GM23338 (cell line): Measurements from ENCODE around the gene NELL2. TPM values are rescaled to one million over a fixed set of nuclear protein-coding genes. Genes with fewer than 3 reads are reported as not detected.

ENCODE experiments used
- ATAC-seq: fragments of 200-7000 bp; cut with Tn5 transposase; 3 replicates; pipeline ENCODE4 v1.9.1; 2020
- DNase-seq: peaks from one replicate; pipeline ENCODE4 v3.0.0-alpha.2; 2015; ENCODE audit warnings: low spot score
- H2AFZ ChIP-seq: fragments of 200-600 bp; sonication (generic); 2 replicates; pipeline ENCODE4 v1.8.0; 2016; ENCODE audit warnings: antibody characterized with exemption, mild to moderate bottlenecking, moderate library complexity
- H3F3A ChIP-seq: fragments of 200-600 bp; sonication (generic); replicated peaks from 2 replicates; pipeline ENCODE4 v1.8.0; 2017; ENCODE audit warnings: antibody characterized with exemption, mixed run types, low read depth
- H3K27ac ChIP-seq: fragments of 200-600 bp; sonication (generic); 2 replicates; pipeline ENCODE4 v1.6.1; 2016; ENCODE audit warnings: low read depth
- H3K27me3 ChIP-seq: fragments of 200-600 bp; sonication (generic); 2 replicates; pipeline ENCODE4 v1.8.0; 2016; ENCODE audit warnings: mild to moderate bottlenecking, mixed run types, moderate library complexity; ENCODE audit not compliant: insufficient read depth
- H3K36me3 ChIP-seq: fragments of 200-600 bp; sonication (generic); 2 replicates; pipeline ENCODE4 v1.8.0; 2016; ENCODE audit warnings: mild to moderate bottlenecking; ENCODE audit not compliant: insufficient read depth
- H3K4me1 ChIP-seq: fragments of 200-600 bp; sonication (generic); 2 replicates; pipeline ENCODE4 v1.8.0; 2016; ENCODE audit warnings: mild to moderate bottlenecking, moderate library complexity; ENCODE audit not compliant: insufficient read depth
- H3K4me2 ChIP-seq: fragments of 200-600 bp; sonication (generic); 2 replicates; pipeline ENCODE4 v1.7.1; 2017; ENCODE audit warnings: mixed run types
- H3K4me3 ChIP-seq: fragments of 200-600 bp; sonication (generic); 2 replicates; pipeline ENCODE4 v1.6.1; 2016; ENCODE audit warnings: mixed run types
- H3K79me2 ChIP-seq: fragments of 200-600 bp; sonication (generic); replicated peaks from 2 replicates; pipeline ENCODE4 v1.8.0; 2017; ENCODE audit warnings: mild to moderate bottlenecking; ENCODE audit not compliant: insufficient read depth
- H3K9me2 ChIP-seq: fragments of 200-600 bp; sonication (generic); 2 replicates; pipeline ENCODE4 v1.8.0; 2017; ENCODE audit not compliant: insufficient read depth
- H4K20me1 ChIP-seq: fragments of 200-600 bp; sonication (generic); replicated peaks from 2 replicates; pipeline ENCODE4 v1.8.0; 2017; ENCODE audit warnings: mild to moderate bottlenecking; ENCODE audit not compliant: insufficient read depth
- H3K27ac Mint-ChIP-seq: 2 replicates; pipeline ENCODE4 v1.8.0; 2020; ENCODE audit warnings: inconsistent platforms, mild to moderate bottlenecking, moderate library complexity, mixed read lengths
- H3K27me3 Mint-ChIP-seq: 3 replicates; pipeline ENCODE4 v1.8.0; 2022; ENCODE audit warnings: low read depth, mild to moderate bottlenecking, moderate library complexity, mixed read lengths, inconsistent platforms; ENCODE audit not compliant: insufficient read depth, poor library complexity
- H3K36me3 Mint-ChIP-seq: 3 replicates; pipeline ENCODE4 v1.8.0; 2021; ENCODE audit warnings: low read depth, mild to moderate bottlenecking, inconsistent platforms, moderate library complexity, mixed read lengths
- H3K4me1 Mint-ChIP-seq: 3 replicates; pipeline ENCODE4 v1.8.0; 2020; ENCODE audit warnings: mild to moderate bottlenecking, inconsistent platforms, mixed read lengths
- H3K4me3 Mint-ChIP-seq: 3 replicates; pipeline ENCODE4 v1.8.0; 2021; ENCODE audit warnings: moderate library complexity, mild to moderate bottlenecking, inconsistent platforms, mixed read lengths
- H3K9me3 Mint-ChIP-seq: 3 replicates; pipeline ENCODE4 v1.8.0; 2020; ENCODE audit warnings: moderate library complexity, mild to moderate bottlenecking, inconsistent platforms, mixed read lengths
- EZH2 ChIP-seq: fragments of 200-600 bp; sonication (generic); IDR thresholded peaks from one replicate; pipeline ENCODE4 v1.8.0; 2017; ENCODE audit warnings: antibody characterized with exemption, mild to moderate bottlenecking, low read depth; ENCODE audit not compliant: unreplicated experiment
- JUNB ChIP-seq: IDR thresholded peaks from one replicate; pipeline ENCODE4 v1.6.1; 2016; ENCODE audit warnings: antibody characterized with exemption; ENCODE audit not compliant: unreplicated experiment
- NANOG ChIP-seq: IDR thresholded peaks from 2 replicates; pipeline ENCODE4 v1.6.1; 2016; ENCODE audit warnings: antibody characterized with exemption, borderline replicate concordance
- POLR2AphosphoS5 ChIP-seq: IDR thresholded peaks from 2 replicates; pipeline ENCODE4 v1.6.1; 2016; ENCODE audit warnings: antibody characterized with exemption, low read depth
- STAT1 ChIP-seq: IDR thresholded peaks from one replicate; pipeline ENCODE4 v1.6.1; 2016; ENCODE audit warnings: antibody characterized with exemption; ENCODE audit not compliant: unreplicated experiment
- ZNF114 ChIP-seq: fragments of 250-450 bp; sonication (Bioruptor Pico); IDR thresholded peaks from 2 replicates; pipeline ENCODE4 v1.5.0; 2020; ENCODE audit warnings: mild to moderate bottlenecking, moderate library complexity
- ZNF331 ChIP-seq: fragments of 250-450 bp; sonication (Bioruptor Pico); IDR thresholded peaks from 2 replicates; pipeline ENCODE4 v1.5.0; 2020; ENCODE audit warnings: low read depth, mild to moderate bottlenecking, moderate library complexity
- polyA plus RNA-seq: library from polyadenylated mRNA; unstranded; fragments of >200 nt; fragmentation: Nextera tagmentation; extraction: Ambion mirVana; gene quantifications from 2 replicates; pipeline ENCODE4 v1.2.1, GENCODE V29; 2016
- total RNA-seq: library from RNA; depleted of rRNA; stranded (reverse); fragments of >200 nt; shearing (Covaris generic); gene quantifications from 2 replicates; pipeline ENCODE4 v1.2.3, GENCODE V29; 2014
- TF ChIP-seq, protein P1 (sequence below), 2 experiments: fragments of 200-600 bp in 1 of 2; sonication (generic) in 1 of 2; conservative IDR thresholded peaks; 2 replicates each; pipeline versions ENCODE4 v1.5.1 to v1.6.1; 2016 to 2017; ENCODE audit warnings: antibody characterized with exemption in 2 of 2, low read depth in 2 of 2, mild to moderate bottlenecking in 2 of 2, moderate library complexity in 1 of 2
- TF ChIP-seq, protein P2 (sequence below): fragments of 250-450 bp; sonication (Bioruptor Pico); IDR thresholded peaks from 2 replicates; pipeline ENCODE4 v1.5.0; 2020; ENCODE audit warnings: mild to moderate bottlenecking, moderate library complexity

Gene NELL2
- total and polyA plus RNA-seq, 2 experiments from 2014 or later = 25.1 to 99.5 TPM

DNA sequence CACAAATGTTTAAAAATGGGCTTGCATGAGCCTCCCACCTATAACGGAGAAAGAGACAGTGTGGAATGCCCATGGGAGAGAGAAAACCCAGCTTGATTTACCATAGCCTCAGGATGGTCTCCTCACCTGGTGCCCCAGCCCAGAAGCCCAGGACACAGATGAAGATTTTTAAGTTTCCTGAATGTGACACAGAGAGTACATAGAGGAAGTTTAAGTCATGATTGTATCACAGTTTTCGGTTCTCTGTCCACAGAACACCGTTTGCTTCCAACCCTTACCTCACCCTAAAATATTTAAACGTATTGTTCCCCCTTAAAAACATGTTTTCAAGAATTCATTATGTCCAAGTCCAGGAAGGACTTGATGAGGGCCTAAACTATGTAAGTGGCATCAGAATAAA lies 56.2 kb downstream of the NELL2 start (continued):
- TF ChIP-seq EZH2 (no peak), JUNB (no peak)

DNA sequence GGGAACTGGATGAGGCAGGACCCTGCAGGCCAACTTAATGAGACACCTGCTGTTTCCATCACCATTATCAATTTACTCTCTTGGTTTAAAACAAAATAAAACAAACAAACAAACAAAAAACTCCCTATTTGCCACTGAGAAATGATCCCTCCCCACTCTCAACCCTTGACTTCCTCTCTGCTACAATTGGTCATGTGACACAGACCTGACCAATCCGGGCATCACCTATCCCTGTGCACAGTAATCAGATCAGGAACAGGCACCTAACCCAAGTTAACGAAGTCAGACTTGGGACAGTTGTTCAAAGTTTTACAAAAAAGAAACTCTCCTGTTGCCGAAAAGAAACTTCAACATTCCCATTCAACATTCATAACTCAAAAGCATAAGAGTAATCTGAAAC lies 58.4 kb downstream of the NELL2 start:
- no peaks in the 10 kb centered on the region for H3K9me2 ChIP-seq

More for the DNA sequence above, 58.4 kb downstream of the NELL2 start:
- no peaks in the 10 kb centered on the region for H3K36me3 Mint-ChIP-seq
- H3K27me3 Mint-ChIP-seq = no peaks in the 10 kb centered on the region
- DNase-seq (no peak), ATAC-seq (no peak; the same call in 1 of the 3 replicates)
- H3K4me1 Mint-ChIP-seq = peaks cover 10% of the 10 kb centered on the region
- no peak overlapping the region for H3K4me2 ChIP-seq
- no peak for TF ChIP-seq JUNB
- TF ChIP-seq NANOG = no peak
- TF ChIP-seq ZNF114 (CRISPR knock-in tag) = no peak
- TF ChIP-seq, protein P1, sequence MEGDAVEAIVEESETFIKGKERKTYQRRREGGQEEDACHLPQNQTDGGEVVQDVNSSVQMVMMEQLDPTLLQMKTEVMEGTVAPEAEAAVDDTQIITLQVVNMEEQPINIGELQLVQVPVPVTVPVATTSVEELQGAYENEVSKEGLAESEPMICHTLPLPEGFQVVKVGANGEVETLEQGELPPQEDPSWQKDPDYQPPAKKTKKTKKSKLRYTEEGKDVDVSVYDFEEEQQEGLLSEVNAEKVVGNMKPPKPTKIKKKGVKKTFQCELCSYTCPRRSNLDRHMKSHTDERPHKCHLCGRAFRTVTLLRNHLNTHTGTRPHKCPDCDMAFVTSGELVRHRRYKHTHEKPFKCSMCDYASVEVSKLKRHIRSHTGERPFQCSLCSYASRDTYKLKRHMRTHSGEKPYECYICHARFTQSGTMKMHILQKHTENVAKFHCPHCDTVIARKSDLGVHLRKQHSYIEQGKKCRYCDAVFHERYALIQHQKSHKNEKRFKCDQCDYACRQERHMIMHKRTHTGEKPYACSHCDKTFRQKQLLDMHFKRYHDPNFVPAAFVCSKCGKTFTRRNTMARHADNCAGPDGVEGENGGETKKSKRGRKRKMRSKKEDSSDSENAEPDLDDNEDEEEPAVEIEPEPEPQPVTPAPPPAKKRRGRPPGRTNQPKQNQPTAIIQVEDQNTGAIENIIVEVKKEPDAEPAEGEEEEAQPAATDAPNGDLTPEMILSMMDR (conservative IDR thresholded peaks at IDR 0.05; ENCODE audit: low read depth in 2 of 2) = no peak
- no peak for TF ChIP-seq POLR2AphosphoS5
- no peak for TF ChIP-seq STAT1
- TF ChIP-seq, protein P2, sequence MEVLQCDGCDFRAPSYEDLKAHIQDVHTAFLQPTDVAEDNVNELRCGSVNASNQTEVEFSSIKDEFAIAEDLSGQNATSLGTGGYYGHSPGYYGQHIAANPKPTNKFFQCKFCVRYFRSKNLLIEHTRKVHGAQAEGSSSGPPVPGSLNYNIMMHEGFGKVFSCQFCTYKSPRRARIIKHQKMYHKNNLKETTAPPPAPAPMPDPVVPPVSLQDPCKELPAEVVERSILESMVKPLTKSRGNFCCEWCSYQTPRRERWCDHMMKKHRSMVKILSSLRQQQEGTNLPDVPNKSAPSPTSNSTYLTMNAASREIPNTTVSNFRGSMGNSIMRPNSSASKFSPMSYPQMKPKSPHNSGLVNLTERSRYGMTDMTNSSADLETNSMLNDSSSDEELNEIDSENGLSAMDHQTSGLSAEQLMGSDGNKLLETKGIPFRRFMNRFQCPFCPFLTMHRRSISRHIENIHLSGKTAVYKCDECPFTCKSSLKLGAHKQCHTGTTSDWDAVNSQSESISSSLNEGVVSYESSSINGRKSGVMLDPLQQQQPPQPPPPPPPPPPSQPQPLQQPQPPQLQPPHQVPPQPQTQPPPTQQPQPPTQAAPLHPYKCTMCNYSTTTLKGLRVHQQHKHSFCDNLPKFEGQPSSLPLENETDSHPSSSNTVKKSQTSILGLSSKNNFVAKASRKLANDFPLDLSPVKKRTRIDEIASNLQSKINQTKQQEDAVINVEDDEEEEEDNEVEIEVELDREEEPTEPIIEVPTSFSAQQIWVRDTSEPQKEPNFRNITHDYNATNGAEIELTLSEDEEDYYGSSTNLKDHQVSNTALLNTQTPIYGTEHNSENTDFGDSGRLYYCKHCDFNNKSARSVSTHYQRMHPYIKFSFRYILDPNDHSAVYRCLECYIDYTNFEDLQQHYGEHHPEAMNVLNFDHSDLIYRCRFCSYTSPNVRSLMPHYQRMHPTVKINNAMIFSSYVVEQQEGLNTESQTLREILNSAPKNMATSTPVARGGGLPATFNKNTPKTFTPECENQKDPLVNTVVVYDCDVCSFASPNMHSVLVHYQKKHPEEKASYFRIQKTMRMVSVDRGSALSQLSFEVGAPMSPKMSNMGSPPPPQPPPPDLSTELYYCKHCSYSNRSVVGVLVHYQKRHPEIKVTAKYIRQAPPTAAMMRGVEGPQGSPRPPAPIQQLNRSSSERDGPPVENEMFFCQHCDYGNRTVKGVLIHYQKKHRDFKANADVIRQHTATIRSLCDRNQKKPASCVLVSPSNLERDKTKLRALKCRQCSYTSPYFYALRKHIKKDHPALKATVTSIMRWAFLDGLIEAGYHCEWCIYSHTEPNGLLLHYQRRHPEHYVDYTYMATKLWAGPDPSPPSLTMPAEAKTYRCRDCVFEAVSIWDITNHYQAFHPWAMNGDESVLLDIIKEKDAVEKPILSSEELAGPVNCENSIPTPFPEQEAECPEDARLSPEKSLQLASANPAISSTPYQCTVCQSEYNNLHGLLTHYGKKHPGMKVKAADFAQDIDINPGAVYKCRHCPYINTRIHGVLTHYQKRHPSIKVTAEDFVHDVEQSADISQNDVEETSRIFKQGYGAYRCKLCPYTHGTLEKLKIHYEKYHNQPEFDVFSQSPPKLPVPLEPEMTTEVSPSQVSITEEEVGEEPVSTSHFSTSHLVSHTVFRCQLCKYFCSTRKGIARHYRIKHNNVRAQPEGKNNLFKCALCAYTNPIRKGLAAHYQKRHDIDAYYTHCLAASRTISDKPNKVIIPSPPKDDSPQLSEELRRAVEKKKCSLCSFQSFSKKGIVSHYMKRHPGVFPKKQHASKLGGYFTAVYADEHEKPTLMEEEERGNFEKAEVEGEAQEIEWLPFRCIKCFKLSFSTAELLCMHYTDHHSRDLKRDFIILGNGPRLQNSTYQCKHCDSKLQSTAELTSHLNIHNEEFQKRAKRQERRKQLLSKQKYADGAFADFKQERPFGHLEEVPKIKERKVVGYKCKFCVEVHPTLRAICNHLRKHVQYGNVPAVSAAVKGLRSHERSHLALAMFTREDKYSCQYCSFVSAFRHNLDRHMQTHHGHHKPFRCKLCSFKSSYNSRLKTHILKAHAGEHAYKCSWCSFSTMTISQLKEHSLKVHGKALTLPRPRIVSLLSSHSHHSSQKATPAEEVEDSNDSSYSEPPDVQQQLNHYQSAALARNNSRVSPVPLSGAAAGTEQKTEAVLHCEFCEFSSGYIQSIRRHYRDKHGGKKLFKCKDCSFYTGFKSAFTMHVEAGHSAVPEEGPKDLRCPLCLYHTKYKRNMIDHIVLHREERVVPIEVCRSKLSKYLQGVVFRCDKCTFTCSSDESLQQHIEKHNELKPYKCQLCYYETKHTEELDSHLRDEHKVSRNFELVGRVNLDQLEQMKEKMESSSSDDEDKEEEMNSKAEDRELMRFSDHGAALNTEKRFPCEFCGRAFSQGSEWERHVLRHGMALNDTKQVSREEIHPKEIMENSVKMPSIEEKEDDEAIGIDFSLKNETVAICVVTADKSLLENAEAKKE (CRISPR knock-in tag) = no peak
- no peak for TF ChIP-seq ZNF331 (CRISPR knock-in tag)
- no peaks in the 10 kb centered on the region; the same call in 1 of the 2 replicates for H3K4me1 ChIP-seq
- H3K4me3 ChIP-seq = no peak overlapping the region
- H2AFZ ChIP-seq = no peak overlapping the region
- H3K36me3 ChIP-seq = no peaks in the 10 kb centered on the region; the same call in 1 of the 2 replicates
- H3F3A ChIP-seq = no peaks in the 10 kb centered on the region
- 0 out of 2 replicates have a peak overlapping the region, but pooled peaks have one; percentile 46 for H3K27ac ChIP-seq
- H3K4me3 Mint-ChIP-seq = no peak overlapping the region
- no peaks in the 10 kb centered on the region for H3K27me3 ChIP-seq
- peaks cover 6% of the 10 kb centered on the region; the same call in 1 of the 2 replicates for H3K79me2 ChIP-seq
- no peak overlapping the region for H3K27ac Mint-ChIP-seq
- H3K9me3 Mint-ChIP-seq = no peaks in the 10 kb centered on the region
- no peaks in the 10 kb centered on the region for H4K20me1 ChIP-seq
